GM18909 (cell line): ENCODE results near the gene AQP5.
"Not testable (repeated sequence)": the region's sequence is repeated elsewhere in the genome, so short reads cannot be mapped to it uniquely, and the experiment has no call there.

Experiments
- ATAC-seq: cut with Tn5 transposase; IDR thresholded peaks from one replicate; pipeline ENCODE4 v1.9.1; 2021; ENCODE audit warnings: mild to moderate bottlenecking; ENCODE audit not compliant: unreplicated experiment, poor library complexity

AQP5 gene

DNA sequence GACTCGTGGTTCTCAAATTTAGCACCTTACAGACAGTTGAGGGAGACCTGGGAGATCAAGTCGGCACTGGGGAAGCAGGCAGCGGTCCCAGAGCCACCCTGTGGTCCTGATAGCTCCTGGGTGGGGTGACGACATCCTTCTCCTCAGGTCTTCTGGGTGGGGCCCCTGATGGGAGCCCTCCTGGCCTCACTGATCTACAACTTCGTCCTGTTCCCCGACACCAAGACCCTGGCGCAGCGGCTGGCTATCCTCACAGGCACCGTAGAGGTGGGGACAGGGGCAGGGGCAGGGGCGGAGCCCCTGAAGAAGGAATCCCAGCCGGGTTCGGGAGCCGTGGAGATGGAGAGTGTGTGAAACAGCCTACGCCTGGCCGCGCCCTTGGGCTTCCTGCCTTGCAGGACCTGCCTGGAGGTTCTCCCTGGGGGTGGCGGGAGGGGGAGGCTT, 13.7 kb downstream of the AQP5 start:
- no peak for ATAC-seq

DNA sequence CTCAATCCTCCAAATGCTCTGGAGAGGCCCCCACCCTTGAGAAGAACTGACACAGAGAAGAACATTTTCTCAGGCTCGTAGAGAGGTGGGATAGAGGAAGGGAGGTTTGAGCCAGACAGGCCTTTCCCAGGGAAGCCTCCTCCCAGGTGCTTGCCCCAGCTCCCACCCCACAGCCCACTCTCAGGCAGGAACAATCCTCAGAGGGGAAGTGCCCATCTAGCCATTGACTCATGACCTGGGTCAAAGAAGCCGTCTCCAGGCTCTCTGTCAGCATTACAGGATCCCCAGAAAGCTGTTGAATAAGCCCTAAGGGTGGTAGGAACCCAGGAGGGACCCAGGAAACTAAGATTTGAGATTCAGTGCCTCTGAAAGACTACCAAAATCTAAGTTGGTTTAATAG, 14.9 kb downstream of the AQP5 start:
- ATAC-seq: no peak

DNA sequence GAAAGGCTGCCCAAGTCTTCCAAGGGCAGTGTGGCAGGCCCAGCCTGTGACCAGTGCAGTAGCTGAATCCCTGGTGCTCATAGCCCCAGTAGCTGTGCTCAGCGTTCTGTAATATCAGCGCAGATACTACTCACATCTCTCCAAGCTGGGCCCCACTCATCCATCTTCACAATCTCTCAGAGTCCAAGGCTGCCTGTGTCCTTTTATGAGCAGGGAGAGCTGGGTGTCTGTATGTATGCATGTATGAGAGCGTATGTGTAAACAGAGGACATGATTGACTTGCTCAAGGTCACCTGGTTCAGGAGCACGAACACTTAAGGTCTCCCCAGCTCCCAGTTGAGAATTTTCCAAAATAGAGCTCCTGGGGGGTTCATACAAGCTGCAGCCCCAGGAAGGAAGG, 16.5 kb downstream of the AQP5 start:
- ATAC-seq: no peak

DNA sequence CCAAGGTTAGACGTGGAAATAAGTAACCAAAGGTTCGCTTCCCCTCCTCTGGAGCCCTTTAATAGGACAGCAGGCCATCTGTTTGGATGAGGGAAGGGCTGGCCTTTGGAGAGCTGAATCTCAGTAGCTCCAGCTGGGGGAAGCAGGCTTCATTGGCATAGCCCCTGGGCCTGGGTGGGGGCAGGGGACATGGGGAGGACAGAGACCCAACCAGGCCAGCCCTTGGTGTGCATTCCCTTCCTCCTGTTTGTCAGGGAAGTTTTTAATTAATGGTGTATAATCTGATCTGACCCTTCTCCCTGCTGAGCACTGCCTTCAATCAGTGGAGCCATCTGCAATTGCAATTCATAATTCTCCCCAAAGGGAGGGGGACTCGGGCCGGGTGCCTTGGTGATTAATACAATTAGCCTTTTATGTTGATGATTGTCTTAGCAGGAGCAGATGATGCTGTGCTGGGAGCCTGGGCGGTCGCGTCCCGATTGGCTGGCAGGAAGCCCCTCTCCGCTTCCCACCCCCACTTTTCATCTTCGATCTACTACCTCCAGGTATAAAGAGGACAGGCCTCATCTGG, 17.4 kb downstream of the AQP5 start:
- ATAC-seq: no peak

DNA sequence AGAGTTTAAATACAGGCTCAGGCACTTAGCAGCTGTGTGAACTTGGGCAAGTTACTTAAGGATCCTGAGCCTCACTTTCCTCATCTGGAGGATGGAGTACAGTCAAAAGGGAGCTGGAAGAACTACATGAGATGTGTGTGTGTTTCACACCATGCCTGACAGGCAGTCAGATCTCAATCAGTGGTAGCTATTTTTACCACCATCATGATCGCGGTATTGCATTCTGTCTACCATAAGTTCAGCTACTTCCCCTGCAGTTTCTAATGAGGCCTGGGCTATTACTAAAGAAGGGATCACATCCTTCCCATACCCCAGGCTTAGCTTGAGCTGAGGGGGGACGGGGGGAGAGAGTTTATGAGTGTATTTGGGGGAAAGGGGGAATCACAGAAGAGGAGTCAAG, 18.1 kb downstream of the AQP5 start:
- no peak for ATAC-seq

DNA sequence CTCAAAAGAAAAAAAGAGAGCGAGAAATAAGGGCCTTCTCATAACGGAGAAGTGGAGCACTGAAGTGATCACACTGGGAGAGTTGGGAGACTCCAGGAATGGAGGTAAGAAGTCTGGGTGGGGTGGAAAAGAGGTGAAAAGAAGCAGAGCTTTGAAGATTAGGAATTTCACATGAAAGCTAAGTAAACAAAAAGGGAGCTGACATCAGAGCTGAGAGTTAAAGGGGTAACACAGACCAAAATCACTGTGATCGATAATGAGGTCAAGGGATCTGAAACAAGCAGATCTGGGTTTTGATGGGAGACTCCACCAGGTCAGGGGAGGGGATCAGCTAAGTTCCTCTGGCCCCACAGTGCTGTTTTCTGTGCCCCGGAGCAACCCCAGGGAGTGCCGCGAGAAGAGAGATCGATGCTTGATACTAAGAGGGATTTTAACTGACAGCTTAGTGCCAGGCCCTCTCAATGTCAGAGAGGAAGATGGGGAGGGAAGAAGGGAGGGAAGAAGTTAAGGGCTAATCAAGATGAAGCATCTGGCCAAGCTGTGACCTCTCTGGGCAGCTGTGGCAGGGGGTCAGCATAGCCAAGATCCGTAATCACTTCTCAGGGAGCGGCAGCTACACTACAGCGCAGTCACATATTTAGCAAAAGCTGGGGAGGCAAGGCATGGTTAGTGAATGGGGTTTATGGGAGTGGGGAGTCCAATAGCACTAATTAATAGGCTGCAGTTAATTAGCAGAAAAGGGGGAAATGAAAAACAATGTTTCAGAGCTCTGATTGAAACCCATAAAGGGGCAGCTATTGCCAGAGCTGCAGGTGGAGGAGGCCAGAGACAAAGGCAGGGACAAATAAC, 19.1 kb downstream of the AQP5 start:
- no peak for ATAC-seq

DNA sequence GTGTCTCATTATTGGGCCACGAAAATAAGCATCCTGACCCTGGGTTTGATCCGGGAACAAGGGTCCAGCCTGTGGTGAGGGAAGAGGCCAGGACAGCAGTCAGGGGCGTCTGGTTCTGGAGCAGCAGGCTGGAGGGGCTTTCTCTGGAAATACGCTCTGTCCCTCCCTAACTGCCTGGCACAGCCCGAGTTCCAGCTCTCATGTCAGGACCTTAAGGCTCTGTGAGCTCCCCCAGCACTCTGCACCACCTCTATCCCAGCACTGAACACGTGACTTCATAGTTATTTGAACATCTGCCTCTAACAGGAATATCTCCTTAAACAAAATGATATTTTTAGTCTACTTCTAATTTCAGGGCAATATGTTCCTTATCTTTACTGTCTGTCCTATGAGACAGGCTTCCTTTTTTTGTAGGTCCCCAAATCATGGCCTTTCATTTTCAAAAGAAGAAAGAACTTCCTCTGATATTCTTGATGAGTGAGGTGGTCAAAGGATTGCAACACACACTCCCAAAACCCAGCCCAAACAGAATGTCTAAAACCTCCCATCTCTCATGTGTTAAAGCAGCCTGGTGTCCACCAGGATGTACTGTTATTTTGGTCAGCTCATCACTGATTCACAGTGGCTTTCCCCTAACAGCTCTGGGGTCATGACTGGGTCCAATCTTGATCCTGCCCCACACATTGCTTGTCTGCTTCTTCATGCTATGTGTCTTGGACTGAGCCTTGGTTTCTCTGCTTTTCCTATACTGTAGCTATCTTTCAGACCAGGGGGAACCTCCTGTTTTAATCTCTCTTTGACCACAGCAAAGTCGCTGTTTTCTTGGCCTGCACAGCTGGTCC, 20.8 kb downstream of the AQP5 start:
- no peak for ATAC-seq

DNA sequence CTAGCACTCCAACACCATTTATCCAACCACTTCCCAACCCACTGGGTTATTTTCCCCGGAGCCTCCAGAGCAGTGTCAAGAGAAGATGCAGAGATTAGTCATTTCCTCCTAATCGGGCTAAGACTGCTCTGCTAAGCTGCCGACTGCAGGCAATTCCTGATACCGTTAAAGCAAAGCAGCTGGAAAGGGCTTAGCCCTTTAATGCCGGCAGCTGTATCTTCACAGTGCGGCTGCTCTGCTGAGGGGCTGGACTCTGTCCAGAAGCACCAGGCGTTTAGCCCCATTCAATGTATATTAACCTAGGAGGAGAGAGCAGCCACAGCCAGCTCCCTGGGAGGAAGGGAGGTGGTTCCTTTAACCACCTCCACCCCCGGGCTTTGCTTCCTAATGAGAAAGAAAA, 22.2 kb downstream of the AQP5 start:
- ATAC-seq: no peak

DNA sequence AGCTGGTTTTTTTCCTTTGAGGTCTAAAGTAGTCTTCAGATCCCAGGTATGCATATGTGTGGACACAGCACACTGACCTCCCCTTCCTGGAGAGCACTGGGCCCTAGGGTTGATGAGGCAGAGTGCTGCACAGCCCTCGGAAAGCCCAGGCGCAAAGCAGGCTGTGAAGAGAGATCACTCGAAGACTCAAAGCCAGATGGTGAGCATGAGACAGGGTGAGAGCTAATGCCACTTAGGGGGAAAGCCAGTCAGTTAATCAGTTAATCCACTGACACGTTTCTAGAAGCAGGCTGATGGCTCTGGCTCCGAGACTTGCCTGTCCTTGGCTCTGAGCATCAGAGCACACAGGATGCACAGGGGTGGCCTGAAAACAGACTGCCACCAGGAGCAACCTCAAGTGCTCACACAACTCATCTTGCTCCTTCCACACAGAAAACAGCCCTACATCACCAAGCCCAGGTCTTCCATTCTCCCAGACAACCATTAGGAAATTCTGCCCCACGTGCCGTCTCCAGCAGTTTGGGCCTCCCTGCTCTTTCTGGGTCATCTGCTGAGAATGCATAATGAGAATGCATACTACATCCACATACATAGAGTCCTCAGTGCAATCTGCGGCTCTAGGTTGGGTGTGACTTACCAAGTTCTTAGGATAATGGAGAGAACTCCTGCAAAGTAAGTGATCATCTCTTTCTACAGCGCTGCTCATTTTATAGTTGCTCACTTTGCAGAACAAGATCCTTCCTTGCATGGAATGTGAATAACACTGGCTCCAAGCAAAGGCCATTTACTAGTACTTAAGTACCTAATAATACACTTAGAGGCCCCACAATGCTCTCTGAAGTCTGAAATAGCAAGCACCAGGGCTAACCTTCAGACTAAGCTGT, 23.0 kb downstream of the AQP5 start:
- no peak for ATAC-seq

DNA sequence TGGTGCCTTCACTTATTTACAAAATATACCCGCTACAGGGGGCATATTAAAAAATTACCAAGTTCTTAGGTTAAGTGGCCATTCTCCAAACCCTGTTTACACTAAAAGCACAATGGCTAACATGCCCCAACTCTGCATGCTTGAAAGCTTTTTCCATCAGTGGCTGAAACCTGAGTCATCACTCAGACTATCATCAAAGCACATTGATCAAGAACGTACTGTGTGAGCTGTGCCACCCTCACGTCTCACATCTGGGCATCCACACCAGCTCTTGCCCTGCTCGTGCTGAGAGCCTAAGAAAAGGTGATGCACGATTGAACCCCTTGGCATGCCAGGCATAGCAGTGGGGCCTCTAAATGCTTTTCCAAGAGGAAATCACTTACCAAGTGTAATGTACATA, 24.3 kb downstream of the AQP5 start:
- no peak for ATAC-seq

DNA sequence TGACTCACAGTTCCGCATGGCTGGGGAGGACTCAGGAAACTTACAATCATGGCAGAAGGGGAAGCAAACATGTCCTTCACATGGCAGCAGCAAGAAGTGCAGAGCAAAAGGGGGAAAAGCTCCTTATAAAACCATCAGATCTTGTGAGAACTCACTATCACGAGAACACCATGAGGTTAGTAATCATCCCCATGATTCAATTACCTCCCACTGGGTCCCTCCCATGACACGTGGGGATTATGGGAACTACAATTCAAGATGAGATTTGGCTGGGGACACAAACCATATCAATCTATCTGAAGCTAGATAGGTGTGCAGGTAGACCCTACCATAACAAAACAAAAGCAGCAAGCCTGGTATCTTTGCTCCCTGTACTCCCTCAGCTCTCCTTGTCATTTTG, 24.8 kb downstream of the AQP5 start:
- not testable (repeated sequence) for ATAC-seq

DNA sequence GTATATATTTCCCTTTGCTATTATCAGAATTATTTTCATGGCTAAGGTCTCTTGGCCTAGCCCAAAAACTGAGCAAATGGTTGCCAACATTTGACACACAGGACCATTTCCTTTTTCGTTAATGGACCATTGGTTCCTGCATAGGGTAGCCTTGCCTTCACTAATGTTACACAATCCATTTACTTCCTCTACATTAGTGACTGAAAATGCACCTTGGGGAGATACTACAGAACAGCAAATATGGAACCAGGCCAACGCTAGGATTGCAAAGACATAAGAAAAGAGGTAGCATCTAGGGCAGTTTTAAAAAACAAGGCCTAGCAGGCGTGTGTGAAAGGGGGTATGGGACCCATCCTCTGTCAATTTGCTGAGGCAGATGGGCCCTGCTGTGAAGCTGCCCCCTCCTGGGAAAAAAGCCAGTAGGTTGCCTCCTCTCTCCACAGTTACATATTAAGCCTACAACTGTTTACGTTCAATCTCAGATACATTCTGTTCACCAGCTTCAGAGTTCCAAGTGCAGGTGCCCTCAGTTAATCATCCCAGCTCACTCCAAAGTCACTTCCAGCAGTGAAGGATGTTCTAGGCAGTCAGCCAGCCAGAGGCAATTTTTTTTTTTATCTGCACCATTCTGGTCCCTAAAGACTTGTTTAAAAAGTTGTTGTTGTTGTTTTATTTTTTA, 26.1 kb downstream of the AQP5 start:
- ATAC-seq: no peak

DNA sequence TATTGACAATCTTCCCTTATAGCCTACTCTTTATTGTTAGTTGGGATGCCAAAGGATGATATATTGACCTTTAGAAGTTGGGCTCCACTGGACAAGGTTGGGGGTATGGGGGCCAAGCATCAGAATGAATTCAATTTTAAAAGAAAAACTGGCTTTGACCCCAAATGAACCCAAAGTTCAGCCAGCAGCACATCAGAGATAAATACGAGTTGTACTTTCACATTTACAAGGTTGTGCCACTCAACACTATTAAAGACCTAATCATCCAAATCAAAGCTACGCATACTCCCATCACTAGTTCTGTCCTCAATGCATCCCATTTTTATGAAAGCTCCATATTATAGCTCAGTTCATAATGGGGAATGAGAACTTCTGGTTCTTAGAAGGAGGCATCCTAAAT, 27.7 kb downstream of the AQP5 start:
- not testable (repeated sequence) for ATAC-seq

DNA sequence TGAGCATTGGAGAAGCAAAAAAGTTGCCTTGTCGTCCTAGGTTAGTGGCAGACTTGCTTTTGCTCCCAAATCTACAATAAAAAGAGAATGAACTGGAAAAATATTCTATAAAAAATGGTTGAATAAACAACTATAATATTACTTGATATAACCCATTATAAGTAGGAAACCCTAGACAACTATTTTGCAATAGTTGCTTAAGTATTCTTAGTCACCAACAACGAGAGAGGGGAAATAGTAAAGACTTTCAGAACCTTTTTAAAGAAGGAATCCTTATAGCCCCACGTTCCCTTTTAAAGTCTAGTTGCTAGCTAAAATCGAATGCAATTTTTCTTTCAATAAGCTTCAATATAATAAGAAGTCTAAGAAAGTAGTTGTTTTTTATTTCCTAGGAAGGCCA, 28.6 kb downstream of the AQP5 start:
- no peak for ATAC-seq

DNA sequence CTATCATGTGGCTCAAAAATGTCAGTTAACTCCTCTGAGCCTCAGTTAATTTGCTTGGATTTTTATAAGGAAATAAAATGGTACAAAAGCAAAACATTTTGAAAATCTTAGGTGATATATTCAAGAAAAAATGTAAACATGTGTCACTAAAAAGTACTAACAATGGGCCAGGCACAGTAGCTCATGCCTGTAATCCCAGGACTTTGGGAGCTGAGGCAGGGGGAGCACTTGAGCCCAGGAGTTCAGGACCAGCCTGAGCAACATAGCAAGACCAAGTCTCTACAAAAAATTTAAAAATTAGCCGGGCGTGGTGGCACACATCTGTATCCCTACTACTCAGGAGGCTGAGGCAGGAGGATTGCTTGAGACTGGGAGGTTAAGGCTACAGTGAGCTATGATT, 36.8 kb downstream of the AQP5 start:
- no peak for ATAC-seq

DNA sequence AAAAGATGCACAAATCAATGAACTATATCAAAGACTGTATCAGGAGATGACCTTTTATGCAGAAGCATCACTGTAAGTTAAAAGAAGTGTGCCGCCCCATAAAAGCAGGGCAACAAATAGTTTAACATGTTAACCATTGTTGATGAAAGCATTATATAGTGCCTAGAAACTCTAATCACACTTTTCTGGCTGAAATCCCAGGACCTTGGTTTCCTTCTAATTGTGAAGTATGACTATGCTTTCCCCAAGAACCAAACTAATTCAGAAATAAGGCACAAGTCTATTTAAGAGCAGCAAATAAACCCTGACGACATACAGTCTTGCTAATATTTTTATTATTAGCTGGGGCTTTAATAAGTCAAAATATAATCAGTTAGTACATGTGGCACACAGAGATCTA, 41.9 kb downstream of the AQP5 start:
- ATAC-seq: no peak

DNA sequence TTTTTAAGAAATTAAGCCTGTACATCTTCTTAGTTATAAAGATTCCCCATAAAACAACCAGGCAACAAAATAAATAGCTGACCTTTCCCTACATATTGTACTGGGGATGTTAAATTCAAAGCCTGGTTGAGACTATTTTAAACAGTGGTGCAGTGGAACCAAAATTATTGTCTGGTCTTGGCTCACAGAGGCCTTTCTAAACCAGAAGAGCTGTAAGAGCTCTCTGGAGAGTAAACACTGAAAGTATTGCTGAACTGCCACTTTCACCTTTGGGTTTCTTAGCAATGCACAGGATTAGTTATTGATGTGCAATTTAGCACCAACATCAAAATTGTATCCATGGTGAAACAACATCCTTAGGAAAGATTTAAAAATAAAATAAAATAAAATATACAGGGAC, 43.0 kb downstream of the AQP5 start:
- ATAC-seq: no peak

DNA sequence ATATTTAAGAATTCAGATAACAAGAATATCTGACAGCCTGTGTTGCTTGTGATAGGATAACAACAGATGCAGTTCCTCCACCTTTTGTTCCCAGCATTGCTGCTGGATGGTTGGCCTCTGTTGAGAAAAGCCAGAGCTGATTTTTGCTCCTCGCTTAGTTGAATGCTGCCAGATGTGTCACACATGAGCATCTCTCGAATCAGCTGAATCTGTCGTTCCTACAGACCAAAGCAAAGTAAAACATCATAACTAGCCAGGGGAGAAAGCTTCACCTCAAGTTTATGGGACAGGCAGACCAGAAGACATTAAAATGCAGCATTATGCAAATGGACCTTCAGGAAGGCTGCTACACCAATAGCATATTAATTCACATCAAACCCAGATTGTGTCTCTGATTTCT, 43.5 kb downstream of the AQP5 start:
- ATAC-seq: no peak

DNA sequence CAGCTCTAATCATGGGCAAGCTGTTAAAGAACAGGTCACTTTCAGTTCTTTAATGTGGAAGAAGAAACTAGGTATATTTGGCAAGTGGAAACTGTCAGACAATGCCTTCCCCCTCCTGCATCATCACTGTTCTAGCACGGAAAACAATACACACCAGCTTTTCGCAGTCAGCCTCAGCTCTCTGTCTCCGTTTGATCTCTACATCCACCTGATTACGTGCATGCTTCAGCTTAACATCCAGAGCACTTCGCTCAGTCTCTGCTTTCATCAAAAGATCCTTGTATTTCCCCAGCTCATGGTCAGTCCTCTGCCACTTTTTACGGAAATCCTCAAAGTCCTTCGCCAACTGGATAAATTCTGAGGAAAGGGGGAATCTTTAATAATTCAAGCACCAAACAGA, 44.6 kb downstream of the AQP5 start:
- no peak for ATAC-seq
